HG03280 (cell line): ENCODE results near the gene VWA2.

Source experiments
- ATAC-seq: cut with Tn5 transposase; IDR thresholded peaks from one replicate; pipeline ENCODE4 v1.9.1; 2021; ENCODE audit warnings: mild to moderate bottlenecking, moderate library complexity; ENCODE audit not compliant: unreplicated experiment

Gene VWA2

GRCh38 chr10:114337510-114338462 is 98.7 kb downstream of the VWA2 start:
- ATAC-seq, result no peak

GRCh38 chr10:114340816-114341215 is 101.8 kb downstream of the VWA2 start:
- no peak for ATAC-seq
